Adipocyte (in vitro differentiated cells): Measurements from ENCODE around the gene SCNN1A.
A peak's percentile ranks its signal among the peaks of the same experiment; 100 is the strongest.

Experiments
- DNase-seq: peaks from one replicate; pipeline ENCODE4 v3.0.0-alpha.2; 2015; ENCODE audit warnings: low read depth
- H3K27me3 ChIP-seq: replicated peaks from 2 replicates; pipeline ENCODE4 v1.7.0; 2013; ENCODE audit warnings: mild to moderate bottlenecking, low read length, moderate library complexity; ENCODE audit not compliant: control insufficient read depth, insufficient read depth
- H3K36me3 ChIP-seq: 2 replicates; pipeline ENCODE4 v1.7.0; 2013; ENCODE audit warnings: low read length, mild to moderate bottlenecking, moderate library complexity; ENCODE audit not compliant: control insufficient read depth, insufficient read depth, severe bottlenecking
- H3K4me1 ChIP-seq: 2 replicates; pipeline ENCODE4 v1.7.0; 2013; ENCODE audit warnings: mild to moderate bottlenecking, low read length, moderate library complexity; ENCODE audit not compliant: control insufficient read depth, insufficient read depth
- H3K4me3 ChIP-seq: 2 replicates; pipeline ENCODE4 v1.7.0; 2013; ENCODE audit warnings: mild to moderate bottlenecking, low read length, moderate library complexity
- H3K9ac ChIP-seq: 2 replicates; pipeline ENCODE4 v1.7.0; 2013; ENCODE audit warnings: mild to moderate bottlenecking, low read length, moderate library complexity
- H3K9me3 ChIP-seq: 2 replicates; pipeline ENCODE4 v1.7.0; 2013; ENCODE audit warnings: mild to moderate bottlenecking, low read length, moderate library complexity; ENCODE audit not compliant: control insufficient read depth

Gene SCNN1A

DNA sequence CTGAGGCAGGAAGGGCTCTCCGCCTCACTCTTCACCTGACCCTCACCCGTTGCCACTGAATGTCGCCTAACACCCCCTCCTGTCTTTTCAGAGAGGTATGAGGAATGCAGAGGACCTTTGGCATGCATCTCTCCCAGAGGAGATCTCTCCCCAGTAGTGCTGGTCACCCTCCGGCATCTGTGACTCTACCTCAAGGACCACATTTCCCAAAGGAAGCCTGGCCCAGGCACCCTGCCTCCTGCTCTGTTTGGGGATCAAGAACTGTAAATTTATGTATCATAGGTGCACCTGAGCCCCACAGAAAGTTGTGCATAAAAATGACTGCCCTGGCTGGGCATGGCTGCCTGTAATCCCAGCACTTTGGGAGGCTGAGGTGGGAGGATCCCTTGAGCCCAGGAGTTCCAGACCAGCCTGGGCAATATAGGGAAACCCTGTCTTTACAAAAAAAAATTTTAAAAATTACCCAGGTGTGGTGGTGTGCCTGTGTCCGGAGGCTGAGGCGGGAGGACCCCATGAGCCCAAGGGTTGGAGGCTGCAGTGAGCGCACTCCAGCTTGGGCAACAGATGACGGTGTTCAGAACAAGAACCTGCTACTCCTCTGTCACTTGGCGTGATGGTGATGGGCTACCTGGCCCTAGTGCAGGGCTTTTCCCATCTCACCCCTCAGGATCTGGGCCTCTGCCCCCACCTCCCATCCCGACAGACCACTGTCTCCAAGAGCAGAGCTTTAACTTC, 47.2 kb downstream of the SCNN1A start:
- peaks cover 60% of the 10 kb centered on the region for H3K36me3 ChIP-seq
- H3K27me3 ChIP-seq, result no peaks in the 10 kb centered on the region
- H3K4me1 ChIP-seq, result peaks cover 80% of the 10 kb centered on the region
- DNase-seq, result no peak
- no peaks in the 10 kb centered on the region for H3K9me3 ChIP-seq
- peak overlapping the region; percentile 55 for H3K9ac ChIP-seq
- peak overlapping the region; percentile 59 for H3K4me3 ChIP-seq

DNA sequence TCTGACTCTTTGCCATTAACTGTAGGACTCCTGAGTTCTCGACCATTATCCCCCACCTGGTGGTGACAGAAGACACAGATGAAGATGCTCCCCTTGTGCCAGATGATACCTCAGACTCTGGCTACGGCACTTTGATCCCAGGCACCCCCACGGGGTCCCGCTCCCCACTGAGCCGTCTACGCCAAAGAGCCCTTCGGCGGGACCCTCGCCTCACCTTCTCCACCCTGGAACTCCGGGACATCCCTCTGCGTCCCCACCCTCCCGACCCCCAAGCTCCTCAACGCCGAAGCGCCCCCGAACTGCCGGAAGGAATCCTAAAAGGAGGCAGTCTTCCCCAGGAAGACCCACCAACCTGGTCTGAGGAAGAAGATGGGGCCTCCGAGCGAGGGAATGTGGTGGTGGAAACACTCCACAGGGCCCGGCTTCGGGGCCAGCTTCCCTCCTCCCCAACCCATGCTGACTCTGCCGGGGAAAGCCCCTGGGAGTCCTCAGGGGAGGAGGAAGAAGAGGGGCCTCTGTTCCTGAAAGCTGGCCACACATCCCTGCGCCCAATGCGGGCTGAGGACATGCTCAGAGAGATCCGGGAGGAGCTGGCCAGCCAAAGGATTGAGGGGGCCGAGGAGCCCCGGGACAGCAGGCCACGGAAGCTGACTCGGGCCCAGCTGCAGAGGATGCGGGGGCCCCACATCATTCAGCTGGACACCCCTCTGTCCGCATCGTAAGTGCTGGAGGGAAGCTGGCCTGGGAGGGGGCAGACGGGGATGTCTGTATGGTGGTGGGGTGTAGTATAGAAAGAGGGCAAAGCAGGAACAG, 47.9 kb downstream of the SCNN1A start:
- Histone ChIP-seq H3K9me3 (no peaks in the 10 kb centered on the region), H3K4me3 (peak overlapping the region; percentile 59), H3K4me1 (peaks cover 80% of the 10 kb centered on the region), H3K9ac (peak overlapping the region; percentile 55), H3K36me3 (peaks cover 52% of the 10 kb centered on the region), H3K27me3 (no peaks in the 10 kb centered on the region)
- DNase-seq, result no peak

DNA sequence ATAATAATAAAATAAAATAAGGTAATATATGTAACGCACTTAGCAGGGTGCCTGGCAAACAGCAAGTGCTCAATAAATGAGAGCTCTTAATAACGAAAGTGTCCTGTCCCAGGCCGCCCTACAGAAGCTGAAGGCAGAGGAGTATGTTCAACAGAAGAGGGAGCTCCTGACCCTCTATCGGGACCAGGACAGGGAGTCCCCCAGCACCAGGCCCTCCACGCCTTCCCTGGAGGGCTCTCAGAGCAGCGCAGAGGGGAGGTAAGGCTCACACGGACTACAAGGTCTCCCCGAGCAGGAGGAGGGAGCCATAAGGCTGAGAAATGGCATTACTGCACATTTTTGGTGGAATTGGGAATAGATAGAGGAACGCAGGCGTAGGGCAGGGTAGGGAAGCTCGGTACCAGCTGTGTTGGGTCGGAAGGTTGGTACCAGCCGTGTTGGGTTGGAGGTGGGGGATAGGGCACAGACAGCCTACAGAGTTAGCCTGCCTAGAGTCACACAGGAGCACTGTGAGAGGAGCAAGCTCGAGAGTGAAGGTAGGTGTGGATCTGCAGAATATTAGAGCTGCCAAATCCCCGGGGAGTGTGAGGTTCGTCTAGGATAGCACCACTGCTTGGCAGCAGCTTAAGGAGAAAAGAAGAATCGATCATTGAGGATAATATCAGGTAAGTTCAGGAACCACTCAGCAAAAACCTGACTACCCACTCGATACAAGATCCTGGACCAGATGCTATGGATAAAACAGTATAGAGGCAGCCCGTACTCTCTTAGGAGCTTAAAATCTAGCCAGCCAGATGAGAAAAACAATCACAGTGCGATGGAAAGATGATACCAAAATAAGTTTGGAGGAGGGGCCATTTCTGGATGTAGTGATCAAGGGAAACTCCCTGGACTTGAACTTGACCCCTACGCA, 48.8 kb downstream of the SCNN1A start:
- Histone ChIP-seq H3K27me3 (no peaks in the 10 kb centered on the region), H3K4me1 (peaks cover 74% of the 10 kb centered on the region), H3K4me3 (no peak overlapping the region), H3K9me3 (no peaks in the 10 kb centered on the region), H3K36me3 (peaks cover 44% of the 10 kb centered on the region), H3K9ac (peak overlapping the region; percentile 55)
- no peak for DNase-seq

DNA sequence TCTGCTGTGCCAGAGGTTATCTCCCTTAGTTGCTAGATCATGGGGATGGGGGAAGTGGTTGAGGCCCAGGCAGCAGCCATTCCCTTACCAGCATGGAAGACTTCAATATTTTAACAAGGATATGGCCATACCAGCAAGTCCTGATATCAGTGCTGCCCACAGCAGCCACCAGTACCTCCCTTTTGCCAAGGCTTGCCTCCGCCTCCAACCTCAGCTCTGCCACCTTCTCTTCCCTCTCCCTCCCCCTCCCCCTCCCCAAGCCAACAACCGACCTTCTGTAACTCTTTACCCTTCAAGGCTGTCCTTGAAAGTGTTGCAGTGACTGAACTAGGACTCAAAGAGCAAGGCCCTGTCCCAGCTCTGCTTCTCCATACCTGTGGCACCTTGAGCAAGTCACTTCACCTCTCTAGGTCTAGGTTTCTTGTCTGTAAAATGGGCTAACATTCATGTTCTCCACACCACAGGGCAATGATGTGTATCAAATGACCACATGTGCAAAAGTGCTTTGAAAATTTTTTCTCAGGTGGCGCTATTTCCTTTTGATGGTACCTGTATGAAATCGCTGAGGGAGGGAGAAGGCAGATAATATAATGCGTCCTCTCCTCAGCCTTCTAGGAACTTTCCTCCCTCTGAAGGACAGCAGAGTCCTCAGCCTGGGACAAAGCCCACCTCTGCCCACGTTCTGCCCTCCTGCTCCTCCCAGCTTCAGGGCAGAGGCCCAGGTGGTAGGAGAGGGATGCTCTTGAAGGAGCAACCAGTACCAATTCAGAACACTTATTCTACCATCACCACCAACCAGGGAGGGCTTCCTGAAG, 50.2 kb downstream of the SCNN1A start:
- H3K27me3 ChIP-seq, result no peaks in the 10 kb centered on the region

DNA sequence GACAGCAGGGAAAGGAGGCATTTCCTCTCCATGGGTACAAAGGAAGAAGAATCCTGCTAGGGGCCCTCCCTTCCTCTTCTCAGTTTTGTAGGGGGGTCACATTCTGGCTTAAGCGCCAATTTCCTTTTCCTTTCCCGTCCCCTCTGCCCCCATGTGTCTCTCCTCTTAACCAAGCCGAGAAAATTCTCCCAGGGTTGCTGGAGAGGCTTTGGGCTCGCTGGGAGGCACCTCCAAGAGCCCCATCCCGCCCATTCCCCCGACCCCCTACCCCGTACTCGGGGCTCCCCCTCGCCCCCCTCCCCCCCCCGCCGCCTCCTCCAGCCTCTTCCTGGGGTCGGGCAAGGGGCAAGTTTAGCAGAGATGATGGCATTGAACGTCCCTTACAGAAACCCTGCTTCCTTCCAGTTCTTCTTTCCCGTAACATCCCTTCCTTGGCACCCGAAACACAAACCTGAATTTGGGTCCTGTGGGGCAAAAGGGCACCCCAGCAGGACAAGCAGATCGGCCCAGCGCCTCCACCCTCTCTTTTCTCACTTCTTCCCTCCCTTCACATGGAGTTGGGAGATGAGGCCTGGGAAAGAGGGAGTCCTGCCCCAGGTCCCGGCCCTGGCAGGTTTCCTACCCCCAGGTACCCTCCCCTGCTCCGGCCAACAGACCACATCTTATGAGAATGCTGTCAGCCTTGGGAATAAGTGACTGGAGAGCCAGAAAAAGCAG, 51.2 kb downstream of the SCNN1A start:
- H3K4me3 ChIP-seq, result no peak overlapping the region

More for the DNA sequence above, 50.2 kb downstream of the SCNN1A start:
- no peaks in the 10 kb centered on the region for H3K9me3 ChIP-seq
- no peak for DNase-seq
- peak overlapping the region; percentile 72 for H3K9ac ChIP-seq
- H3K4me3 ChIP-seq, result no peak overlapping the region
- peaks cover 60% of the 10 kb centered on the region for H3K4me1 ChIP-seq
- peaks cover 33% of the 10 kb centered on the region for H3K36me3 ChIP-seq

DNA sequence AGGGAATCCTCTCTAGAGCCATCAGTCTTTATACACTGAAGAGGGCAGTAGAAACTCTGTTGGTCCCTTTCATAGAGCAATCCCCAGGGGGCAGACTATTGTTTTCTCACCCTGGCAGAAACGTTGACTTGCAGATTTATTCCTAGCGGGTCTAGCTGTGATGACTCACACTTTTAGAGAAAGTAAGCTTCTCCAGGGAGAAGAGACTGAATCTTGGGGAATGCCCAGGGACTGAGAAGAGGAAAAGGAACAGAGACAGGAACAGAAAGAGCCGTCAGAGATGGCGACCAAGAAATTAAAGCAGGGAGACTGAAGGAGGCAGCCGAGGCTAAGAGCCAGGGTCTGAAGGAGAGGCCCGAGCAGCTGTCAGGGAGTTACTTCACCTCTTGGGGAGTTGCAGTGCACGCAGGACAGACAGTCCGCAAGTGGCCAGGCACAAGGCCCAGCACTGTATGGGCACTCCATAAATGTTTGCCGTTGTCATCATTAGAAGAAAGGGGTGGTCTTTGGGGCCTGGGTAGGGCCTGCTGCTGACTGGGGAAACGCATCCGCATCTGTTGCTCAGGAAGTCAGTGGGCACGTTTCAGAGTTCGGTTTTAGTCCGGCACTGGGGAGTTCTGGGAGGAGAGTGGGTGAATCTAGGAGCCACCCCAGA, 51.9 kb downstream of the SCNN1A start:
- Histone ChIP-seq H3K27me3 (no peaks in the 10 kb centered on the region), H3K9ac (peak overlapping the region; percentile 76), H3K36me3 (peaks cover 21% of the 10 kb centered on the region), H3K9me3 (no peaks in the 10 kb centered on the region), H3K4me3 (no peak overlapping the region), H3K4me1 (peaks cover 53% of the 10 kb centered on the region)
- DNase-seq, result peak; percentile 92

More for the DNA sequence above, 51.2 kb downstream of the SCNN1A start:
- H3K27me3 ChIP-seq, result no peaks in the 10 kb centered on the region
- H3K4me1 ChIP-seq, result peaks cover 55% of the 10 kb centered on the region
- H3K9ac ChIP-seq, result peak overlapping the region; percentile 76
- no peaks in the 10 kb centered on the region for H3K9me3 ChIP-seq
- no peak for DNase-seq
- H3K36me3 ChIP-seq, result peaks cover 28% of the 10 kb centered on the region

DNA sequence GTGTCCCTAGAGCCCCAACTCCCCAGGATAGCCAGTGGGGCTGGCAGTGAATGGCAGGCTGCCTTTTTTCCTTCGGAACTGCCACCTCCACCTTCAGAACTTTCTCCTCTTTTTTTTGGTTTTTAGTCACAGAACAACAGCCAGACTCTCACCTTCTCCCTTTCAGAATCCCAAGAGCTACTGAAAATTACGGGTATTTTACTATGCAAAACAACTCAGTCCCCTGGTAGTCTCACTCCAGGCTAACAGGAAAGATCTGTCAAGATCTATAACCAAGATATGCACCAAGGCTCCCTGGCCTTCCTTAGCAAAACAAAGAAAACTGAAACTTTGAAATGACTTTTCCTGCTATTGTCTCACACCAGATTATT, 52.4 kb downstream of the SCNN1A start:
- H3K4me1 ChIP-seq, result peaks cover 48% of the 10 kb centered on the region
- H3K36me3 ChIP-seq, result peaks cover 16% of the 10 kb centered on the region
- peak overlapping the region; percentile 76 for H3K9ac ChIP-seq
- no peak overlapping the region for H3K4me3 ChIP-seq
- no peak for DNase-seq
- H3K9me3 ChIP-seq, result no peaks in the 10 kb centered on the region
- H3K27me3 ChIP-seq, result no peaks in the 10 kb centered on the region

DNA sequence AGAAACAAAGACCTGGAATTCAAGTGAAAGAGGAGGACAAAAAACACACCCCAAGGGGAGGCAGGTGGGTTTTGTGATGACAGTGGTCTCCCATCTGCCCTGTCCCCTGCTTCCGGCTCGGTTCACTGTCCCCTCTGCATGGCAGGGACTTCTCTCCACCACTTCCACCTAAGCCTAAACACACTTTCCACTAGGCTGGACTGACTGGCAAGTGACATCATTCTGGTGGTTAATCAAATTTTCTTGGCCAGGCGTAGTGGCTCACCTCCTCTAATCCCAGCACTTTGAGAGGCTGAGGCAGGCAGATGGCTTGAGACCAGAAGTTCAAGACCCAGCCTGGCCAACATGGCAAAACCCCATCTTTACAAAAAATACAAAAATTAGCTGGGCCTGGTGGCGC, 53.0 kb downstream of the SCNN1A start:
- no peaks in the 10 kb centered on the region for H3K27me3 ChIP-seq
- peaks cover 42% of the 10 kb centered on the region for H3K4me1 ChIP-seq
- peak overlapping the region; percentile 76 for H3K9ac ChIP-seq
- H3K36me3 ChIP-seq, result peaks cover 11% of the 10 kb centered on the region
- H3K4me3 ChIP-seq, result no peak overlapping the region
- H3K9me3 ChIP-seq, result no peaks in the 10 kb centered on the region
- DNase-seq, result no peak

DNA sequence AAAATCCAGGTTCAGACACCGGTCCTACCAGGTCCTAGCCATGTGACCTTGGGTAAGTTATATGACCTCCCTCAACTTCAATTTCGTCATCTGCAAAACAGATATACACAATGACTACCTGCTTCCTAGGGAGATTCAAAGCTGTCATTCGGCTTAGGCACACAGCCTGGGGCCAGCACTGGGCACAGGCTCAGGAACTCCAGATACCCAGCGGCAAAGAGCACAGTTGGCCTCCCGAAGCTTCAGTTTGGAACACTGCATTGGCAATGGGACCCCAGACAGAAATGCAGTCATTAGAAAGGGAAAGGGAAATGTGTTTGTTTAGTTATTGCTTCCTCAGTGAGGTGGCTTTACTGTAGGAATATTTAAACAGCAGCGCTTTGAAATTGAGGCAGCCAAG, 53.5 kb downstream of the SCNN1A start:
- peaks cover 41% of the 10 kb centered on the region for H3K4me1 ChIP-seq
- no peaks in the 10 kb centered on the region for H3K9me3 ChIP-seq
- peaks cover 8% of the 10 kb centered on the region for H3K36me3 ChIP-seq
- H3K4me3 ChIP-seq, result no peak overlapping the region
- H3K9ac ChIP-seq, result peak overlapping the region; percentile 76
- no peak for DNase-seq
- H3K27me3 ChIP-seq, result no peaks in the 10 kb centered on the region

DNA sequence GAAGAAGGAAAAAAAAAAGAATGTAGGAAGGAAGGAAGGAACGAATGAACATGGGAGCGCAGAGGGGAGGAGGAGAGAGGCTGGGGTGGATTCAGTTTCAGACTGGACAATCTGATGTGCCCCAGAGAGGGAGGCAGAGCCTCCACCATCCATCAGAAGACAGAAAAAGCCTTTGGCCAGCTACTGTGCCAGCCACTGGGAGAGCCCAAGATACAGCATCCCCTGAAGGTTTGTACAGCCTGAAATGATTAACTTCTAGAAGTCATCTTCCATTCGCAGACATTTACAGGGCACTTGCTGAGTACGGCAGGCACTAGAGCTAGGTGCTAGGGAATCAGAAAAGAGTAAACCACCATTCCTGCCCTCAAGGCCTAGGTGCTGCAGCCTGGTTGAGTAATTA, 55.9 kb downstream of the SCNN1A start:
- peaks cover 40% of the 10 kb centered on the region for H3K4me1 ChIP-seq
- H3K9ac ChIP-seq, result no peak overlapping the region
- peaks cover 12% of the 10 kb centered on the region for H3K36me3 ChIP-seq
- H3K4me3 ChIP-seq, result no peak overlapping the region
- H3K9me3 ChIP-seq, result no peaks in the 10 kb centered on the region
- DNase-seq, result no peak
- H3K27me3 ChIP-seq, result no peaks in the 10 kb centered on the region
